Neural progenitor cell (in vitro differentiated cells): ENCODE measurements around the gene TUNAR.
A peak's percentile ranks its signal among the peaks of the same experiment; 100 is the strongest.

Experiments used
- EZH2 ChIP-seq: fragments of 200-600 bp; sonication (generic); IDR thresholded peaks from 2 replicates; pipeline ENCODE4 v1.6.1; 2017; ENCODE audit warnings: antibody characterized with exemption, mild to moderate bottlenecking, moderate library complexity
- TF ChIP-seq, protein P1 (sequence below): fragments of 200-600 bp; sonication (generic); IDR thresholded peaks from 2 replicates; pipeline ENCODE4 v1.5.1; 2017; ENCODE audit warnings: antibody characterized with exemption, mild to moderate bottlenecking

- TF ChIP-seq, protein P1, sequence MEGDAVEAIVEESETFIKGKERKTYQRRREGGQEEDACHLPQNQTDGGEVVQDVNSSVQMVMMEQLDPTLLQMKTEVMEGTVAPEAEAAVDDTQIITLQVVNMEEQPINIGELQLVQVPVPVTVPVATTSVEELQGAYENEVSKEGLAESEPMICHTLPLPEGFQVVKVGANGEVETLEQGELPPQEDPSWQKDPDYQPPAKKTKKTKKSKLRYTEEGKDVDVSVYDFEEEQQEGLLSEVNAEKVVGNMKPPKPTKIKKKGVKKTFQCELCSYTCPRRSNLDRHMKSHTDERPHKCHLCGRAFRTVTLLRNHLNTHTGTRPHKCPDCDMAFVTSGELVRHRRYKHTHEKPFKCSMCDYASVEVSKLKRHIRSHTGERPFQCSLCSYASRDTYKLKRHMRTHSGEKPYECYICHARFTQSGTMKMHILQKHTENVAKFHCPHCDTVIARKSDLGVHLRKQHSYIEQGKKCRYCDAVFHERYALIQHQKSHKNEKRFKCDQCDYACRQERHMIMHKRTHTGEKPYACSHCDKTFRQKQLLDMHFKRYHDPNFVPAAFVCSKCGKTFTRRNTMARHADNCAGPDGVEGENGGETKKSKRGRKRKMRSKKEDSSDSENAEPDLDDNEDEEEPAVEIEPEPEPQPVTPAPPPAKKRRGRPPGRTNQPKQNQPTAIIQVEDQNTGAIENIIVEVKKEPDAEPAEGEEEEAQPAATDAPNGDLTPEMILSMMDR: peak; percentile 61
- no peak for TF ChIP-seq EZH2
These were observed 19.1 kb downstream of the TUNAR start for GRCh38 chr14:95895720-95896119.
